H1 (cell line): ENCODE results near the gene BCL3. TPM values are rescaled to one million over a fixed set of nuclear protein-coding genes. Genes with fewer than 3 reads are reported as not detected.
A peak's percentile ranks its signal among the peaks of the same experiment; 100 is the strongest.

Source experiments
- CTCF ChIA-PET: fragments of 300-600 bp; sonication (Branson Sonifier 250); formaldehyde crosslinking; loops from one replicate; lab custom pipeline; 2021; ENCODE audit not compliant: partially characterized antibody; lab: Charles Lee
- POLR2A ChIA-PET: fragments of 300-600 bp; sonication (Branson Sonifier 250); formaldehyde crosslinking; loops from one replicate; lab custom pipeline; 2021; ENCODE audit warnings: inconsistent platforms; ENCODE audit not compliant: partially characterized antibody; lab: Charles Lee
- DNase-seq, 2 experiments: peaks; one replicate each; pipeline versions ENCODE4 v3.0.0 to v3.0.0-alpha.2; 2010 to 2022; ENCODE audit warnings: low spot score in 2 of 2, low read depth in 1 of 2, mixed read lengths in 1 of 2
- FAIRE-seq: peaks from 2 replicates; lab custom pipeline; 2011; peaks lifted over from hg19 to GRCh38; lab: Jason Lieb, UNC
- H2AFZ ChIP-seq: 2 replicates; pipeline ENCODE4 v1.8.1; 2012; ENCODE audit warnings: low read length, inconsistent platforms
- H2AK5ac ChIP-seq: 2 replicates; pipeline ENCODE4 v1.6.1; 2013; ENCODE audit warnings: low read depth, low read length
- H2BK120ac ChIP-seq: replicated peaks from 2 replicates; pipeline ENCODE3; 2013; ENCODE audit warnings: low read depth, low read length, inconsistent platforms
- H2BK12ac ChIP-seq: 2 replicates; pipeline ENCODE4 v1.6.1; 2013; ENCODE audit warnings: low read depth, low read length
- H2BK15ac ChIP-seq: 2 replicates; pipeline ENCODE4 v1.6.1; 2013; ENCODE audit warnings: low read length
- H2BK20ac ChIP-seq: 2 replicates; pipeline ENCODE4 v1.6.1; 2013; ENCODE audit warnings: low read length
- H2BK5ac ChIP-seq: 2 replicates; pipeline ENCODE4 v1.6.1; 2013; ENCODE audit warnings: low read depth, low read length
- H3K14ac ChIP-seq: 2 replicates; pipeline ENCODE4 v1.6.1; 2013; ENCODE audit warnings: inconsistent platforms; ENCODE audit not compliant: insufficient read length
- H3K18ac ChIP-seq: 2 replicates; pipeline ENCODE4 v1.6.1; 2013; ENCODE audit warnings: low read length; ENCODE audit errors: extremely low read depth
- H3K23ac ChIP-seq: 2 replicates; pipeline ENCODE4 v1.6.1; 2013; ENCODE audit warnings: inconsistent platforms; ENCODE audit not compliant: insufficient read length
- H3K23me2 ChIP-seq: 2 replicates; pipeline ENCODE4 v1.6.1; 2013; ENCODE audit warnings: low read depth, low read length
- H3K27ac ChIP-seq: 2 replicates; pipeline ENCODE4 v1.6.1; 2011; ENCODE audit warnings: low read depth, low read length, inconsistent platforms
- H3K27me3 ChIP-seq, 4 experiments: replicated peaks in 1 of 4; 1 replicate in 1 of 4; 2 replicates in 3 of 4; pipeline versions ENCODE4 v1.6.1 to v1.8.1; 2011 to 2013; ENCODE audit warnings: low read length in 3 of 4, mild to moderate bottlenecking in 3 of 4, inconsistent platforms in 2 of 4, mixed read lengths in 2 of 4, moderate library complexity in 1 of 4; ENCODE audit not compliant: control insufficient read depth in 3 of 4, insufficient read depth in 3 of 4; ENCODE audit errors: extremely low read depth in 1 of 4
- H3K36me3 ChIP-seq, 4 experiments: 2 replicates each; pipeline versions ENCODE4 v1.6.1 to v1.8.1; 2011 to 2013; ENCODE audit warnings: mild to moderate bottlenecking in 4 of 4, low read length in 3 of 4, moderate library complexity in 2 of 4, control low read depth in 1 of 4, inconsistent platforms in 1 of 4; ENCODE audit not compliant: insufficient read depth in 4 of 4, control insufficient read depth in 2 of 4
- H3K4ac ChIP-seq: replicated peaks from 2 replicates; pipeline ENCODE3; 2013; ENCODE audit warnings: low read length, low read depth, mixed read lengths, inconsistent platforms; ENCODE audit not compliant: insufficient read length
- H3K4me1 ChIP-seq, 4 experiments: replicated peaks in 1 of 4; 1 replicate in 1 of 4; 2 replicates in 3 of 4; pipeline versions ENCODE4 v1.6.1 to v1.8.1; 2011 to 2013; ENCODE audit warnings: low read length in 3 of 4, inconsistent platforms in 2 of 4, mixed read lengths in 1 of 4; ENCODE audit not compliant: insufficient read depth in 4 of 4, control insufficient read depth in 3 of 4
- H3K4me2 ChIP-seq, 2 experiments: 2 replicates each; pipeline versions ENCODE4 v1.6.1 to v1.8.1; 2011 to 2013; ENCODE audit warnings: low read depth in 2 of 2, low read length in 2 of 2, control low read depth in 1 of 2, inconsistent platforms in 1 of 2, mild to moderate bottlenecking in 1 of 2; ENCODE audit not compliant: insufficient read depth in 1 of 2
- H3K4me3 ChIP-seq, 4 experiments: fragments of 200-600, 300-600 bp in 1 of 4; sonication (generic), shearing (Covaris generic), sonication (Bioruptor Twin) in 1 of 4; 2 replicates each; pipeline versions ENCODE4 v1.5.1 to v1.8.1; 2011 to 2016; ENCODE audit warnings: low read length in 4 of 4, low read depth in 3 of 4, control low read depth in 2 of 4, inconsistent platforms in 2 of 4, mild to moderate bottlenecking in 2 of 4, mixed read lengths in 1 of 4, moderate library complexity in 1 of 4; ENCODE audit not compliant: insufficient read depth in 2 of 4; ENCODE audit errors: extremely low read depth in 1 of 4
- H3K56ac ChIP-seq: replicated peaks from 2 replicates; pipeline ENCODE3; 2013; ENCODE audit warnings: low read depth, mild to moderate bottlenecking, mixed read lengths, low read length, inconsistent platforms; ENCODE audit not compliant: insufficient read length
- H3K79me1 ChIP-seq: 2 replicates; pipeline ENCODE4 v1.6.1; 2013; ENCODE audit warnings: low read depth, low read length, control low read depth
- H3K79me2 ChIP-seq, 2 experiments: 2 replicates each; pipeline versions ENCODE4 v1.6.1 to v1.8.1; 2012 to 2013; ENCODE audit warnings: low read length in 2 of 2, mild to moderate bottlenecking in 2 of 2, inconsistent platforms in 1 of 2; ENCODE audit not compliant: insufficient read depth in 2 of 2, control insufficient read depth in 1 of 2
- H3K9ac ChIP-seq, 4 experiments: replicated peaks in 1 of 4; 1 replicate in 1 of 4; 2 replicates in 3 of 4; pipeline versions ENCODE4 v1.6.1 to v1.8.1; 2011 to 2013; ENCODE audit warnings: low read depth in 3 of 4, low read length in 3 of 4, control low read depth in 2 of 4, mild to moderate bottlenecking in 2 of 4, moderate library complexity in 2 of 4, inconsistent platforms in 1 of 4; ENCODE audit errors: extremely low read depth in 1 of 4
- H3K9me3 ChIP-seq, 2 experiments: 2 replicates each; pipeline versions ENCODE4 v1.6.1 to v1.8.1; 2012 to 2013; ENCODE audit warnings: mild to moderate bottlenecking in 2 of 2, moderate library complexity in 2 of 2, control low read depth in 1 of 2, inconsistent platforms in 1 of 2, low read depth in 1 of 2, low read length in 1 of 2, mixed read lengths in 1 of 2; ENCODE audit not compliant: insufficient read depth in 2 of 2
- H4K20me1 ChIP-seq, 2 experiments: replicated peaks in 1 of 2; 2 replicates each; pipeline versions ENCODE3 to v1.8.1; 2011 to 2013; ENCODE audit warnings: inconsistent platforms in 2 of 2, low read length in 2 of 2, mild to moderate bottlenecking in 1 of 2; ENCODE audit not compliant: insufficient read depth in 2 of 2, control insufficient read depth in 1 of 2
- H4K5ac ChIP-seq: 2 replicates; pipeline ENCODE4 v1.6.1; 2013; ENCODE audit warnings: low read length, low read depth, mixed read lengths, inconsistent platforms; ENCODE audit not compliant: insufficient read length
- H4K8ac ChIP-seq: 2 replicates; pipeline ENCODE4 v1.8.0; 2013; ENCODE audit warnings: mild to moderate bottlenecking, moderate library complexity, low read length, inconsistent platforms; ENCODE audit not compliant: insufficient read depth; ENCODE audit errors: extremely low read depth
- H4K91ac ChIP-seq: replicated peaks from 2 replicates; pipeline ENCODE3; 2013; ENCODE audit warnings: low read length, mixed read lengths, inconsistent platforms; ENCODE audit not compliant: insufficient read length
- CBX5 ChIP-seq: fragments of 300-800, 300-1000 bp; sonication (generic); IDR thresholded peaks from 2 replicates; pipeline ENCODE4 v1.7.1; 2016; ENCODE audit warnings: antibody characterized with exemption, low read length, low read depth
- SAP30 ChIP-seq: fragments of 300-600 bp; sonication (generic); IDR thresholded peaks from 2 replicates; pipeline ENCODE4 v1.7.1; 2012; ENCODE audit warnings: low read length, moderate library complexity, mild to moderate bottlenecking, inconsistent platforms; ENCODE audit not compliant: insufficient read depth, insufficient replicate concordance
- WGBS, 2 experiments: shearing (Covaris generic) in 1 of 2; methylation state at CpG; one replicate each; pipeline versions ENCODE4 v1.1.6 to v1.1.7; 2013 to 2015; ENCODE audit warnings: low lambda C conversion rate in 2 of 2, mixed read lengths in 2 of 2, inconsistent platforms in 1 of 2, low coverage in 1 of 2, missing lambda C conversion rate in 1 of 2; ENCODE audit not compliant: insufficient replicate concordance in 2 of 2, insufficient coverage in 1 of 2, insufficient read length in 1 of 2; ENCODE audit errors: extremely low coverage in 1 of 2, missing lambda C conversion rate in 1 of 2; 5-methylcytosine and 5-hydroxymethylcytosine counted together
- polyA plus RNA-seq, 7 experiments: library from polyadenylated mRNA; depleted of rRNA in 3 of 7; stranded (reverse) in 5 of 7; unstranded in 2 of 7; fragments of >200 nt in 5 of 7; fragments of 200-250 nt in 2 of 7; gene quantifications; 1 replicate in 5 of 7; 2 replicates in 1 of 7; 4 replicates in 1 of 7; pipeline versions ENCODE4 v1.2.1 to v1.2.3, GENCODE V29; 2011 to 2013; ENCODE audit warnings: missing spikeins in 2 of 7, mixed read lengths in 2 of 7
- total RNA-seq: library from RNA; stranded (reverse); fragmentation: NEBNext Ultra II Directional; extraction: Animal tissue kit (Norgen Biotek cat#: 25700); gene quantifications from 2 replicates; pipeline ENCODE4 v1.2.1, GENCODE V29; 2021
- TF ChIP-seq, protein P1 (sequence below): IDR thresholded peaks from 2 replicates; pipeline ENCODE4 v1.6.1; 2011; ENCODE audit warnings: low read depth, mild to moderate bottlenecking, low read length; ENCODE audit not compliant: insufficient read depth

The BCL3 gene
- total and polyA plus RNA-seq, 2 of the 8 experiments (the other 6 are each of a cell fraction or from before 2014, with no cell fraction given), result 0.88 to 2.4 TPM

GRCh38 chr19:44745887-44746600 is 2.5 kb upstream of the BCL3 start:
- no peak overlapping the region for H3K4ac ChIP-seq
- H3K27me3 ChIP-seq, result peaks cover 22 to 55% (median 42%) of the 10 kb centered on the region in 4 experiments
- ChIA-PET POLR2A (interaction anchor here (0.6 to 2.1 kb wide), 5 partner anchors 9 to 20 kb away, joined by 3 to 4 read pairs (median 4); no protein-coding TSS in a partner anchor), CTCF (interaction anchor here (0.7 to 9.4 kb wide), 5 partner anchors 9 to 372 kb away, joined by 3 to 91 read pairs (median 4); no protein-coding TSS in a partner anchor)
- no peak overlapping the region for H2BK120ac ChIP-seq
- peaks cover 0 to 7% (median 3%) of the 10 kb centered on the region in 4 experiments; a peak in 3 of 7 replicates for H3K4me1 ChIP-seq
- no peak overlapping the region for H2BK5ac ChIP-seq
- 0 out of 2 replicates have a peak overlapping the region, but pooled peaks have one; percentile 48 for H2BK20ac ChIP-seq
- no peak overlapping the region for H3K27ac ChIP-seq
- no peak overlapping the region for H3K14ac ChIP-seq
- no peak overlapping the region for H4K91ac ChIP-seq
- H3K36me3 ChIP-seq, result no peaks in the 10 kb centered on the region
- H3K9me3 ChIP-seq, result no peaks in the 10 kb centered on the region
- no peak for FAIRE-seq
- WGBS, 2 experiments, result 44% methylated on average over 4 of the region's 4 CpGs; no CpG with 5 or more reads in 1 of the 2 experiments
- H2BK15ac ChIP-seq, result peak overlapping the region; percentile 88
- no peak overlapping the region for H3K4me3 ChIP-seq
- H2BK12ac ChIP-seq, result peak overlapping the region; percentile 60; the same call in 1 of the 2 replicates
- peaks cover 12% of the 10 kb centered on the region for H3K23me2 ChIP-seq
- no peaks in the 10 kb centered on the region for H3K79me1 ChIP-seq
- no peak overlapping the region for H2AFZ ChIP-seq
- no peaks in the 10 kb centered on the region for H3K79me2 ChIP-seq
- no peak for DNase-seq
- no peak overlapping the region for H3K9ac ChIP-seq
- no peak overlapping the region for H4K5ac ChIP-seq
- no peak overlapping the region; a peak in 1 of 4 replicates for H3K4me2 ChIP-seq
- H3K23ac ChIP-seq, result no peak overlapping the region
- no peak overlapping the region; the same call in 1 of the 2 replicates for H3K18ac ChIP-seq
- H3K56ac ChIP-seq, result no peak overlapping the region
- H4K8ac ChIP-seq, result no peak overlapping the region
- no peaks in the 10 kb centered on the region for H4K20me1 ChIP-seq
- 0 out of 2 replicates have a peak overlapping the region, but pooled peaks have one; percentile 75 for H2AK5ac ChIP-seq
- TF ChIP-seq SAP30, result no peak
- TF ChIP-seq, protein P1, sequence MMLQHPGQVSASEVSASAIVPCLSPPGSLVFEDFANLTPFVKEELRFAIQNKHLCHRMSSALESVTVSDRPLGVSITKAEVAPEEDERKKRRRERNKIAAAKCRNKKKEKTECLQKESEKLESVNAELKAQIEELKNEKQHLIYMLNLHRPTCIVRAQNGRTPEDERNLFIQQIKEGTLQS, result no peak
- TF ChIP-seq CBX5, result no peak
